Activated naive CD8-positive, alpha-beta T cell treated with anti-CD3 and anti-CD28 coated beads for 36 hours (primary cell): Measurements from ENCODE around the gene CREB1. TPM values are rescaled to one million over a fixed set of nuclear protein-coding genes. Genes with fewer than 3 reads are reported as not detected.
A peak's percentile ranks its signal among the peaks of the same experiment; 100 is the strongest.

ENCODE experiments used
- DNase-seq: peaks from one replicate; pipeline ENCODE4 v3.0.0; 2021
- H3K27ac Mint-ChIP-seq: one replicate; pipeline ENCODE4 v1.8.0; 2022; ENCODE audit warnings: mild to moderate bottlenecking, moderate library complexity, mixed read lengths
- H3K27me3 Mint-ChIP-seq: one replicate; pipeline ENCODE4 v1.8.0; 2022; ENCODE audit warnings: mild to moderate bottlenecking, mixed read lengths
- H3K36me3 Mint-ChIP-seq: one replicate; pipeline ENCODE4 v1.8.0; 2021; ENCODE audit warnings: mild to moderate bottlenecking, mixed read lengths
- H3K4me1 Mint-ChIP-seq: one replicate; pipeline ENCODE4 v1.8.0; 2021; ENCODE audit warnings: mixed read lengths
- H3K4me3 Mint-ChIP-seq: one replicate; pipeline ENCODE4 v1.8.0; 2022; ENCODE audit warnings: mild to moderate bottlenecking, moderate library complexity, mixed read lengths
- H3K9me3 Mint-ChIP-seq: one replicate; pipeline ENCODE4 v1.8.0; 2022; ENCODE audit warnings: mixed read lengths
- total RNA-seq, 2 experiments: library from RNA; stranded (reverse); gene quantifications; one replicate each; pipeline ENCODE4 v1.2.3, GENCODE V29; 2021

Gene CREB1
- total RNA-seq, 2 experiments from 2014 or later = 71.9 to 81.8 TPM

DNA sequence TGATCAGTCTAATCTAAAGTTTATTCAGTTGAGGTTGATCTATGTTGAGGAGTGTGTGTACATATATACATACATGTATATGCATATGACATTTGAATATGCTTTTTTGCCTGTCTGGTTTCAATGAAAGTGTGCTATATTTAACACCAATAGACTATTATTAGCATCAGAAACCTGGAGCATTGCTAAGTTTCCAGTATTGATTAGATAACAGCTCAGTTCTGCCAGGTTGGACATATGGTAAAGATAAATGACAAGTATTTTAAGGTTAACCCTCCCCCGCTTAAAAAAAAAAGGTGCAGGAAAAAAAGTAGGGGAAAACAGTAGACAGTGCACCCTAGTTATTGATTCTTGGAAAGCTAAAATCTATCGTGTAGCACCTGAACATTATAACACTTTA, 19.4 kb downstream of the CREB1 start:
- H3K27me3 Mint-ChIP-seq = no peaks in the 10 kb centered on the region
- H3K36me3 Mint-ChIP-seq = peaks cover 30% of the 10 kb centered on the region
- no peak overlapping the region for H3K27ac Mint-ChIP-seq
- no peaks in the 10 kb centered on the region for H3K9me3 Mint-ChIP-seq
- no peak overlapping the region for H3K4me3 Mint-ChIP-seq
- no peak for DNase-seq
- H3K4me1 Mint-ChIP-seq = peaks cover 57% of the 10 kb centered on the region

DNA sequence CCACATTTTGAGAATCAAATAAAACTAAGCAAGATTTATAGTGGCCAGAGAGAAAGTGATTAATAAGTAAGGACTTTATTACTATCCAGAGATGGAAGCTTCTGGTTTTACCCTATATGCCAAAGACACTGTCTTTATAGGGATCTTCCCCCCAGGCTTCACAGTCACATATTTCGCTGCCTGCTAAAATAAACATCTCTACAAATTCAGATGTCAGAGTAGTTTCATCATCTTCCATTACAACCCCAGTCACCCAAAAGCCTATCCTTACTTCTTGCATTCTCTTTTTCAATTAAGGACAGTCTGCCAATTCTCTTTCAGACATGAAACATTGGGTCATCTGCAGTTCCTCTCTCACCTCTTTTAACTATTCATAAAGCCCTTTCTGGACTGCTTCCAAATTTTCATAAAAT, 28.3 kb downstream of the CREB1 start:
- no peak for DNase-seq
- no peak overlapping the region for H3K27ac Mint-ChIP-seq
- no peaks in the 10 kb centered on the region for H3K9me3 Mint-ChIP-seq
- H3K4me3 Mint-ChIP-seq = no peak overlapping the region
- peaks cover 30% of the 10 kb centered on the region for H3K36me3 Mint-ChIP-seq
- H3K27me3 Mint-ChIP-seq = no peaks in the 10 kb centered on the region
- H3K4me1 Mint-ChIP-seq = peaks cover 32% of the 10 kb centered on the region

DNA sequence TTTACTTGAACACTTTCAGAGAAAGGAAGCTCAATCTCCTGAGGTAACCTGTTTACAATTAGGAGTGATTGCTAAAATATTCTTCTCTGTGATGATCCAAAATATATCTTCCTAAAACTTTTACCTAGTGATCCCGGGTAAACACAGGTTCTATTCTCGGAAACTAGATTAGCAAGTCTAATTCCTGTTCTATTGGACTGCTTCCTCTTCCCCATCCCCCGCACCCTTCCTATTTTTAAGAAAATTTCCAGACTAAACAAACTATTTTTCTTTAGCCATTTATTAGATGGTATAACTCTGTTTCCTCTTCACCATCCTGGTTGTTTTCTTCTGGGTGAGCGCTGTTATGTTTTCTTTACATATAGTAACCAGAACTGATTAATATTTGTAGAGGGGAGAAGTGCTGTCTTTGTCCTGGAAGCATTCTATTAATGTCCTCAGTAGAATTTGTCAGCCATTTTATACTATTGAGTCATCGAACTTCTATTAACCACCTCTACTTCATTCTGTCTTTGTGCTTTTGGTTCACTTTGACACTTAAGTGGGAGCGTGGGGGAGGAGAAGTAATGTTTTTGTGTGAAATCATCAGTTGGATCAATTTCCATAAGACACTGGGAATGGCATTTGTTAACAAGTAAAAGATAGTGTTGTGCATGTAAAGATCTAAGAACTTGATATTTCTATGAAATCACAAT, 31.8 kb downstream of the CREB1 start:
- no peaks in the 10 kb centered on the region for H3K27me3 Mint-ChIP-seq
- no peak overlapping the region for H3K27ac Mint-ChIP-seq
- H3K4me1 Mint-ChIP-seq = peaks cover 26% of the 10 kb centered on the region
- H3K9me3 Mint-ChIP-seq = no peaks in the 10 kb centered on the region
- no peak for DNase-seq
- no peak overlapping the region for H3K4me3 Mint-ChIP-seq
- peaks cover 36% of the 10 kb centered on the region for H3K36me3 Mint-ChIP-seq

DNA sequence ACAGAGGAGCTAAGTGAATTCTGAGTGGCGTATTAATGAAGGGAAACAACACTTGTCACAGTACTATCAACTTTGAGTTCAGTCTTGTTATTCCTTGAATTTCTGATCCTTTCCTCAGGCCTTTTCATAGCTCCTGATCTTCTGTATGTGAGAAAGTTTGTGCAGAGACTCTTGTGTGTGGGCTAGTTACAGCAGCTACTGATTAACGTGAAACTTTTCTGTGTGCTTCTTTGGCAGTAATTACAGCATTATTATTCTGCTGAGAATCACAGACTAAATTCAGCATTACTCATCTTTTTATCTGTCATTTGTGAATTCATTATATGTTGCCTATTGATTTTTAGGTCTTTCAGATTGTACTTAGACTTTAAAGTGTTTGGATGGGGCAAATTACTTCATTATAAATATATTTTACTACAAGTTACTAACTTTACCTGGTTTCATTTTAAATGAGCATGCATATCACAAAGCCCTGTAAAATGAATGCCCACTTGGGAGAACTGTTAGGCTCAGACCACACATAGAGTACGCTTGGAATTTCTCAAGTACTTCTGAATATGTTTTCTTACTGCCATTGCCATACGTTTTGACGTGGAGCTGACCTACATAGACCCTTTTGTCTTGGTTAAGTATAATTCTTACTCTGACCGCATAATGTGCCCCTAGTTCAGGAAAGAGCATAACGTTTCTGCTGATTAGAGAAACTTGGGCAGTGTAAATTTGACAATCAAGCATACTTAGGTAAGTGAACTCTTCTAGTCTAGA, 36.2 kb downstream of the CREB1 start:
- no peak for DNase-seq
- peaks cover 14% of the 10 kb centered on the region for H3K4me1 Mint-ChIP-seq
- H3K27me3 Mint-ChIP-seq = no peaks in the 10 kb centered on the region
- peak overlapping the region; percentile 6 for H3K27ac Mint-ChIP-seq
- peaks cover 36% of the 10 kb centered on the region for H3K36me3 Mint-ChIP-seq
- no peak overlapping the region for H3K4me3 Mint-ChIP-seq
- no peaks in the 10 kb centered on the region for H3K9me3 Mint-ChIP-seq

DNA sequence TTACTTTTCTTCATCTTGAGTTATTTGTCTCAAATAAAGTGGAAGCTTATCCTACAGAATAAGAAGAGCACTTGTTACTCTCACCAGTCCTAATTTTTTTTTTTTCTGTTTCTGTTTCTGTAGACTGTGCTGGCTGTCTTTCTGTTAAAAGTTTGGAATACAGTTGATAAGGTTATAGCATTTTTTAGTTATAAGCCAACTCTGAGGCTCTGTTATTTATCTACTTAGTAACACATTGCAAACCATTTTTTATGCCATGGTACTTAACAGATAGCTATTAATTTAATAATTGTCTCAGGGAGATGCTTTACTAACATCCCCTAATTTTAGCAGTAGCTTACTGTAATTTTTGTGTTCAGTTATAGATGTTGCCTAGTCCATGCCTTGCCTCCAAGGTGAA, 37.9 kb downstream of the CREB1 start:
- H3K9me3 Mint-ChIP-seq = no peaks in the 10 kb centered on the region
- no peaks in the 10 kb centered on the region for H3K27me3 Mint-ChIP-seq
- H3K27ac Mint-ChIP-seq = no peak overlapping the region
- DNase-seq = no peak
- H3K4me3 Mint-ChIP-seq = no peak overlapping the region
- peaks cover 34% of the 10 kb centered on the region for H3K36me3 Mint-ChIP-seq
- H3K4me1 Mint-ChIP-seq = peaks cover 10% of the 10 kb centered on the region

DNA sequence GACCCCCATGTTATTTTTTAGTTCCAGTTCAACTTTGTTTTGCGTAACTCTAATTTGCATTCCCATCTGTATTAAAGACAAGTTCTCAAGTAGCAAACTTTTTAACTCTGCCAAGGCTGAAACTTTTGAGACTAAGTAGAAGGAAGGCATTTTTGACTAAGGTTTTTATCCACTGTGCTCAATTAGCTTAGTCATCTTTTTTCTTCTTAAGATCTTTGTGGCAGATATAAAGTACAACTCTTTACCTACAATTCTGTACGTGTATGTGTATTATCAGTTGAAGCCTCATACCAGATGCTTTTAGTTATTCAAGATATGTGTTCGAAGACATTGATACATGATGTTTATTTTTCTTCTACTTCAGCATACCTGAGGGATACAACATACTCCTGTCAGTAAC, 41.6 kb downstream of the CREB1 start:
- H3K9me3 Mint-ChIP-seq = no peaks in the 10 kb centered on the region
- no peaks in the 10 kb centered on the region for H3K27me3 Mint-ChIP-seq
- peaks cover 37% of the 10 kb centered on the region for H3K36me3 Mint-ChIP-seq
- H3K4me1 Mint-ChIP-seq = peaks cover 11% of the 10 kb centered on the region
- H3K4me3 Mint-ChIP-seq = no peak overlapping the region
- no peak for DNase-seq
- no peak overlapping the region for H3K27ac Mint-ChIP-seq

DNA sequence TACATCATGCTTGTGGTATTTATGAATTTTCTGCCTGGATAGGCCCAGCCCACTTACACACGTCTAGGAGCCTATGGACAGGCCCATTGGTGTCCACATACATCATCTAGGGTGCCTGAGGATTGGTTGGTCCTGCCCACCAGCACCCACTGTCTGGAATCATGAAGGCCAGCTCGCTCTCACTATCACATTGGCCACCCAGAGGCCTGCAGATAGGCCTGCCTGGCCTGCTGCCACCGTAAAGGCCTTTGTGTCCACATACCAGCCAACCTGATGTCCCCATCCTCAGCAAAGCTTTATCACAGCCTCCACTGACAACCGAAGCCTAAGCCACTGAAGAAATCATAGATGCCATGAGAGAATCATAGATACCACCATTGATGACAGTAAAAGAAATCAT, 55.2 kb downstream of the CREB1 start:
- H3K27ac Mint-ChIP-seq = no peak overlapping the region
- H3K9me3 Mint-ChIP-seq = peaks cover 5% of the 10 kb centered on the region
- H3K4me3 Mint-ChIP-seq = no peak overlapping the region
- peaks cover 69% of the 10 kb centered on the region for H3K36me3 Mint-ChIP-seq
- no peaks in the 10 kb centered on the region for H3K27me3 Mint-ChIP-seq
- DNase-seq = no peak
- H3K4me1 Mint-ChIP-seq = peaks cover 17% of the 10 kb centered on the region

DNA sequence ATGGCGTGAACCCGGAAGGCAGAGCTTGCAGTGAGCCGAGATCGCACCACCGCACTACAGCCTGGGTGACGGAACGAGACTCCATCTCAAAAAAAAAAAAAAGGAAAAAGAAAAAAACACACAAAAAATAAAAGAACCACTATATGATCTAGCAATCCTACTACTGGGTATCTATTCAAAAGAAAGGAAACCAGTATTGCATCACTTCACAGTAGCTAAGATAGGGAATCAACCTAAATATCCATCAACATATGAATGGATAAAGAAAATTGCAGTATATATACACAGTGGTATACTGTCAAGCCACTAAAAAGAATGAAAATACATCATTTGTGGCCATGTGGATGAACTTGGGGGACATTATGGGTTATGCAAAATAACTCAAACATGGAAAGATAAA, 57.5 kb downstream of the CREB1 start:
- peaks cover 85% of the 10 kb centered on the region for H3K36me3 Mint-ChIP-seq
- H3K4me3 Mint-ChIP-seq = no peak overlapping the region
- H3K27ac Mint-ChIP-seq = no peak overlapping the region
- H3K9me3 Mint-ChIP-seq = peaks cover 11% of the 10 kb centered on the region
- H3K4me1 Mint-ChIP-seq = peaks cover 15% of the 10 kb centered on the region
- H3K27me3 Mint-ChIP-seq = no peaks in the 10 kb centered on the region
- DNase-seq = no peak

DNA sequence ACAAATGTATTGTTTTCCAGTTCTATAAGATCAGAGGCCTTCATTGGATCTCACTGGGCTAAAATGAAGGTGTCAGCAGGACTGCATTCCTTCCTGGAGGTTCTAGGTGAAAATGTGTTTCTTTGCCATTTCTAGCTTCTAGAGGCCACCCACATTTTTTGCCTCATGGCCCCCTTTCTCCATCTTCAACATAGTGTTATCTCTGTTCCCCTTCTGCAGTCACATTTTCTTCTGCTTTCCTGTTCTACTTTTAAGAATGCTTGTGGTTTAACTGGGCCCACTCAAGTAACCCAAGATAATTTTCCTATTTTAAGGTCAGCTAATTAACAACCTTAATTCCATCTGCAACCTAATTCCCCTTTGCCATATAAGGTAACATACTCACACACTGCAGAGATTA, 59.4 kb downstream of the CREB1 start:
- peak overlapping the region; percentile 17 for H3K27ac Mint-ChIP-seq
- H3K4me3 Mint-ChIP-seq = no peak overlapping the region

DNA sequence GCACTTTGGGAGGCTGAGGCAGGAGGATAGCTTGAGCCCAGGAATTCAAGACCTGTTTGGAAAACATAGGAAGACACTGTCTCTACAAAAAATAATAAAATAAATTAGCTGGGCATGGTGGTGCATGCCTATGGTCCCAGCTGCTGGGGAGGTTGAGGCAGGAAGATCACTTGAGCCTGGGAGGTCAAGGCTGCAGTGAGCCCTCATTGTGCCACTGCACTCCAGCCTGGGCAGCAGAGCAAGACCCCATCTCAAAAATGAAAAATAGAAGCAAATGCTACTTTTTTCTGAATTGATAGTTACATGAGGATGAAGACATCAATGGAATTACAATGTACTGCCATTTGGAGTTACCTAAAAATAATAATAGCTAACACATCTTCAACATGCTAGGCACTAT, 63.5 kb downstream of the CREB1 start:
- H3K36me3 Mint-ChIP-seq = peaks cover 60% of the 10 kb centered on the region
- no peak for DNase-seq
- no peak overlapping the region for H3K27ac Mint-ChIP-seq
- no peak overlapping the region for H3K4me3 Mint-ChIP-seq
- peaks cover 22% of the 10 kb centered on the region for H3K4me1 Mint-ChIP-seq
- H3K9me3 Mint-ChIP-seq = peaks cover 17% of the 10 kb centered on the region
- no peaks in the 10 kb centered on the region for H3K27me3 Mint-ChIP-seq

More for the DNA sequence above, 59.4 kb downstream of the CREB1 start:
- H3K27me3 Mint-ChIP-seq = no peaks in the 10 kb centered on the region
- peaks cover 87% of the 10 kb centered on the region for H3K36me3 Mint-ChIP-seq
- no peak for DNase-seq
- H3K9me3 Mint-ChIP-seq = peaks cover 17% of the 10 kb centered on the region
- H3K4me1 Mint-ChIP-seq = peaks cover 19% of the 10 kb centered on the region

DNA sequence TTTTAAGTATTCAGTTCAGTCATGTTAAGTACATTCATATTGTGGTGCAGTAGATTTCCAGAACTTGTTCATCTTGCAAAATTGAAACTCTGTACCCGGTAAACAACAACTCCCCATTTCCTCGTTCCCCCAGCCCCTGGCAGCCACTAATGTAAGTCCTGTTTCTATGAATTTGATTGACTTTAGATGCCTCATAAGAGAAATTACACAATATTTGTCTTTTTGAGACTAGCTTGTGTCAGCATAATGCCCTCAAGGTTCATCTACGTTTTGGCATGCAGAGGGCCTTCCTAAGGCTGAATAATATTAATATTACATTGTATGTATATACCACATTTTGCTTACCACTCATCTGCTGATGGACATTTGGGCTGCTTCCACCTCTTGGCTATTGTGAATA, 64.5 kb downstream of the CREB1 start:
- no peak for DNase-seq
- H3K9me3 Mint-ChIP-seq = peaks cover 13% of the 10 kb centered on the region
- no peak overlapping the region for H3K27ac Mint-ChIP-seq
- H3K4me1 Mint-ChIP-seq = peaks cover 14% of the 10 kb centered on the region
- no peaks in the 10 kb centered on the region for H3K27me3 Mint-ChIP-seq
- peaks cover 53% of the 10 kb centered on the region for H3K36me3 Mint-ChIP-seq
- no peak overlapping the region for H3K4me3 Mint-ChIP-seq

DNA sequence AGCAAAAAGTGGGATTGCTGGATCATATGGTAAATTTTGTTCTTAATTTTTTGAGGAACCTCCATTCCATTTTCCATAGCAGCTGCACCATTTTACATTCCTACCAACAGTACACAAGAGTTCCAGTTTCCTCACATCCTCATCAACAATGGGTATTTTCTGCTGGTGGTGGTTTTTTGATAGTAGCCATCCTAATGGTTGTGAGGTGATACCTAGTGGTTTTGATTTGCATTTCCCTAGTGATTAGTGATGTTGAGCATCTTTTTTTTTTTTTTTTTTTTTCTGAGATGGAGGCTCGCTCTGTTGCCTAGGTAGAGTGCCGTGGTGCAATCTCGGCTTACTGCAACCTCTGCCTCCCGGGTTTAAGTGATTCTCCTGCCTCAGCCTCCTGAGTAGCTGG, 65.0 kb downstream of the CREB1 start:
- H3K4me3 Mint-ChIP-seq = no peak overlapping the region
- H3K4me1 Mint-ChIP-seq = peaks cover 12% of the 10 kb centered on the region
- H3K27ac Mint-ChIP-seq = no peak overlapping the region
- H3K36me3 Mint-ChIP-seq = peaks cover 53% of the 10 kb centered on the region
- DNase-seq = no peak
- no peaks in the 10 kb centered on the region for H3K27me3 Mint-ChIP-seq
- peaks cover 12% of the 10 kb centered on the region for H3K9me3 Mint-ChIP-seq

DNA sequence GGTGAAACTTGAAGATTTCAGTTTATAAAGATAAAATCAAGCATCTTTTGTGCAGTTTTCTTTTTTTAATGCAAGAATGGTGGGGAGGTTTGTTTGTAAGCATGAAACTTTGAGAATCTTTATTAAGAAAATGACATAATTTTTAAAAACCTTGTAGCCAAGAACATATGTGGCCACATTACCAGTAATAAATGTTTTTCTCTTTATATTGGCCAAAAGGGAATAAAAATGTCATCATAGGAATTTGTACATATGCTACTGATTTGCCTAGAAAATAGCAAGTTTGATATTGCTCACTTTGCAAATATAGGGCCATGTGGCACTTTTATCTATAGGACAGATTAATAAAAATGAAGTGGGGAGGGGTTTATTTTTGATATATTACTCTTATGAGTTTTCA, 69.9 kb downstream of the CREB1 start:
- no peak overlapping the region for H3K4me3 Mint-ChIP-seq
- DNase-seq = no peak
- H3K4me1 Mint-ChIP-seq = peaks cover 27% of the 10 kb centered on the region
- H3K36me3 Mint-ChIP-seq = peaks cover 21% of the 10 kb centered on the region
- H3K27me3 Mint-ChIP-seq = no peaks in the 10 kb centered on the region
- H3K27ac Mint-ChIP-seq = no peak overlapping the region
- no peaks in the 10 kb centered on the region for H3K9me3 Mint-ChIP-seq

DNA sequence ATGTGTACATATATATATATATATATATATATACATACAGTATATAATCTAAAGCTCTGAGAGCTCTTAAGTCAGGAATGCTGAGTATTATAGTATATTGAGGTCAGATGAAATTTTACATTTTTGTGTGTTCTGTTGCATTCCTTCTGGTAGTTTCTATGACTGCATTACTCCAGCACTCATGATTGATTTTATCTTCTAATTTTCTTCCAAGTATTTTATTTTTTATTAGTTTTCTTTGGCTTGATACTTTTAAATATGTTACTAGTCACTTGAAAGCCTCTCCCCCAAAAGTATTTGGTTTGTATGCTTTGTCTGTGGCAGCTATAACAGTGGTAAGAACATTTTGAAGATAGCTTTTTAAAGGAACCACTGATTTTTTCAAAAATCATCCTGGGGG, 70.5 kb downstream of the CREB1 start:
- Mint-ChIP-seq H3K27me3 (no peaks in the 10 kb centered on the region), H3K4me3 (no peak overlapping the region), H3K36me3 (peaks cover 21% of the 10 kb centered on the region), H3K27ac (no peak overlapping the region), H3K4me1 (peaks cover 26% of the 10 kb centered on the region), H3K9me3 (no peaks in the 10 kb centered on the region)
- DNase-seq = no peak

DNA sequence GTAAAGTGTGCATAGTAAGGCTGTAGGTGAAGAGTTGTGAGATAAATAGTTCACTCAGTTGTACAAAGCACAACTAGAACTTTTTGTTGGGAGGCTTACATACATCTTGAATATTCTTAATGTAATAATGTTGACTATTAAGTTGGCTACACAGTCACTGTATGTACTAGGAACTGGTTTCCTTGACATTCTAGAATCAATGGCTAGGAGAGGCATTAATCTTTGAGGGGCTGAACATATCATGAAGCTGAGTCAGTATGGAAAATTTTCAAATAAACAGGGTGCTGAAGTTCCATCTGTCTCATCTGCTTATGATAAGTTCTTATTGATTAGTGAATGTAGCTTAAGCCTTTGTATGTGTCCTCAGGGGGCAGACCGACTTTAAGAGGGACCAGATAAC, 72.0 kb downstream of the CREB1 start:
- Mint-ChIP-seq H3K36me3 (peaks cover 28% of the 10 kb centered on the region), H3K9me3 (no peaks in the 10 kb centered on the region), H3K27ac (peak overlapping the region; percentile 50), H3K27me3 (no peaks in the 10 kb centered on the region), H3K4me3 (no peak overlapping the region), H3K4me1 (peaks cover 24% of the 10 kb centered on the region)
- no peak for DNase-seq

DNA sequence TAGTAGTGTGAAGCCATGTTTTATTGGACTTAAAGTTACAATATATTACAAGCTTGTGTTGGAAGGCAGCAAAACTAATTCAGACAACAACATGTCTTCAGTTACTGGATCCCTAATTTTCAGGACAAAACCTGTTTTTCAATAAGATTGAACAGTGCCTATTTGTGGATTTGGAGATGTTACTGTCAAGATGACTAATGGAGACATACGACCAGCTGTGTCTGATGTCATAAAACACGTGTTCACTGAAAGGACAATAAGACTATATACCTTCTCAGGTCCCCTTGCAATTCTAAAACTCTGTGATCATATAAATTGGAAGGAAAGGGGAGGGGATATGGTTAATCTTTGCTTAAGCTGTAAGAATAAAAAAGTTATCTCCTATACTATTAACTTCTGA, 73.7 kb downstream of the CREB1 start:
- Mint-ChIP-seq H3K4me3 (no peak overlapping the region), H3K36me3 (peaks cover 37% of the 10 kb centered on the region), H3K9me3 (peaks cover 4% of the 10 kb centered on the region), H3K27ac (peak overlapping the region; percentile 11), H3K4me1 (peaks cover 24% of the 10 kb centered on the region), H3K27me3 (no peaks in the 10 kb centered on the region)
- DNase-seq = no peak
